WTC11 (cell line): Measurements from ENCODE around the gene ASIC1. TPM values are rescaled to one million over a fixed set of nuclear protein-coding genes. Genes with fewer than 3 reads are reported as not detected.

Experiments used
- ATAC-seq: fragments of 200-7000 bp; cut with Tn5 transposase; 2 replicates; pipeline ENCODE4 v1.10.0; 2021; ENCODE audit warnings: mild to moderate bottlenecking, moderate library complexity
- CTCF ChIA-PET: fragments of 300-600 bp; sonication (Branson Sonifier 250); formaldehyde crosslinking; loops from one replicate; lab custom pipeline; 2021; ENCODE audit warnings: antibody characterized with exemption; lab: Charles Lee
- POLR2A ChIA-PET: fragments of 350-600 bp; sonication (Branson Sonifier 250); formaldehyde crosslinking; loops from one replicate; lab custom pipeline; 2021; ENCODE audit warnings: antibody characterized with exemption; lab: Charles Lee
- DNase-seq: peaks from one replicate; pipeline ENCODE4 v3.0.0; 2021; ENCODE audit warnings: low spot score
- H3K27ac Mint-ChIP-seq: 2 replicates; pipeline ENCODE4 v1.8.0; 2021; ENCODE audit warnings: mixed read lengths
- H3K27me3 Mint-ChIP-seq: 2 replicates; pipeline ENCODE4 v1.8.0; 2021; ENCODE audit warnings: low read depth, mild to moderate bottlenecking, moderate library complexity, mixed read lengths
- H3K36me3 Mint-ChIP-seq: 2 replicates; pipeline ENCODE4 v1.8.0; 2021; ENCODE audit warnings: mixed read lengths
- H3K4me1 Mint-ChIP-seq: 2 replicates; pipeline ENCODE4 v1.8.0; 2022; ENCODE audit warnings: mixed read lengths
- H3K4me3 Mint-ChIP-seq: 2 replicates; pipeline ENCODE4 v1.8.0; 2021; ENCODE audit warnings: mild to moderate bottlenecking, moderate library complexity, mixed read lengths
- H3K9me3 Mint-ChIP-seq: 2 replicates; pipeline ENCODE4 v1.8.0; 2021; ENCODE audit warnings: mixed read lengths
- AR ChIP-seq: fragments of 250-450 bp; sonication (Bioruptor Pico); IDR thresholded peaks from 2 replicates; pipeline ENCODE4 v1.9.0; 2021; ENCODE audit warnings: mild to moderate bottlenecking
- ARID4B ChIP-seq: sonication (generic); formaldehyde crosslinking; IDR thresholded peaks from 2 replicates; pipeline ENCODE4 v1.8.0; 2023; ENCODE audit warnings: missing genetic modification reagents, mild to moderate bottlenecking, borderline replicate concordance
- CREB1 ChIP-seq: sonication (generic); formaldehyde crosslinking; IDR thresholded peaks from 2 replicates; pipeline ENCODE4 v1.8.0; 2023; ENCODE audit warnings: mild to moderate bottlenecking, missing genetic modification reagents
- CREM ChIP-seq: sonication (generic); formaldehyde crosslinking; IDR thresholded peaks from 2 replicates; pipeline ENCODE4 v1.8.1; 2022; ENCODE audit warnings: mild to moderate bottlenecking, missing genetic modification reagents, moderate library complexity
- E2F4 ChIP-seq: sonication (generic); formaldehyde crosslinking; IDR thresholded peaks from 2 replicates; pipeline ENCODE4 v1.8.1; 2022; ENCODE audit warnings: low read depth, mild to moderate bottlenecking, moderate library complexity, missing genetic modification reagents, borderline replicate concordance
- EMX1 ChIP-seq: fragments of 250-450 bp; sonication (Bioruptor Pico); IDR thresholded peaks from 2 replicates; pipeline ENCODE4 v1.8.0; 2021; ENCODE audit warnings: mild to moderate bottlenecking
- FOXK1 ChIP-seq: sonication (generic); formaldehyde crosslinking; IDR thresholded peaks from 2 replicates; pipeline ENCODE4 v1.8.0; 2022; ENCODE audit warnings: mild to moderate bottlenecking, moderate library complexity, missing genetic modification reagents
- GRHL2 ChIP-seq: fragments of 250-450 bp; sonication (Bioruptor Pico); IDR thresholded peaks from 2 replicates; pipeline ENCODE4 v1.8.0; 2022; ENCODE audit warnings: mild to moderate bottlenecking, moderate library complexity; ENCODE audit not compliant: insufficient replicate concordance, severe bottlenecking
- MXD4 ChIP-seq: fragments of 250-450 bp; sonication (Bioruptor Pico); IDR thresholded peaks from 2 replicates; pipeline ENCODE4 v1.8.0; 2021; ENCODE audit warnings: mild to moderate bottlenecking, moderate library complexity, borderline replicate concordance
- NR2C2 ChIP-seq: sonication (generic); formaldehyde crosslinking; IDR thresholded peaks from 2 replicates; pipeline ENCODE4 v1.8.0; 2022; ENCODE audit warnings: mild to moderate bottlenecking, missing genetic modification reagents
- PREB ChIP-seq: sonication (generic); formaldehyde crosslinking; IDR thresholded peaks from 2 replicates; pipeline ENCODE4 v1.8.1; 2022; ENCODE audit warnings: mild to moderate bottlenecking, missing genetic modification reagents, moderate library complexity, borderline replicate concordance
- PRRX2 ChIP-seq: fragments of 250-450 bp; sonication (Bioruptor Pico); IDR thresholded peaks from 2 replicates; pipeline ENCODE4 v1.8.0; 2021; ENCODE audit warnings: mild to moderate bottlenecking
- TEAD4 ChIP-seq: sonication (generic); formaldehyde crosslinking; IDR thresholded peaks from 2 replicates; pipeline ENCODE4 v1.8.0; 2022; ENCODE audit warnings: mild to moderate bottlenecking, missing genetic modification reagents
- ZMAT4 ChIP-seq: fragments of 250-450 bp; sonication (Bioruptor Pico); IDR thresholded peaks from 2 replicates; pipeline ENCODE4 v1.9.0; 2021; ENCODE audit warnings: mild to moderate bottlenecking
- total RNA-seq: library from RNA; stranded (reverse); gene quantifications from 3 replicates; pipeline ENCODE4 v1.2.3, GENCODE V29; 2021
- TF ChIP-seq, protein P1 (sequence below): sonication (generic); formaldehyde crosslinking; IDR thresholded peaks from 2 replicates; pipeline ENCODE4 v1.8.1; 2023; ENCODE audit warnings: mild to moderate bottlenecking, moderate library complexity, missing genetic modification reagents
- TF ChIP-seq, protein P2 (sequence below): sonication (generic); formaldehyde crosslinking; conservative IDR thresholded peaks from 2 replicates; pipeline ENCODE4 v1.8.1; 2023; ENCODE audit warnings: mild to moderate bottlenecking, low read depth, missing genetic modification reagents, moderate library complexity

The ASIC1 gene
- total RNA-seq, 1 experiment from 2014 or later = 4.9 TPM

DNA sequence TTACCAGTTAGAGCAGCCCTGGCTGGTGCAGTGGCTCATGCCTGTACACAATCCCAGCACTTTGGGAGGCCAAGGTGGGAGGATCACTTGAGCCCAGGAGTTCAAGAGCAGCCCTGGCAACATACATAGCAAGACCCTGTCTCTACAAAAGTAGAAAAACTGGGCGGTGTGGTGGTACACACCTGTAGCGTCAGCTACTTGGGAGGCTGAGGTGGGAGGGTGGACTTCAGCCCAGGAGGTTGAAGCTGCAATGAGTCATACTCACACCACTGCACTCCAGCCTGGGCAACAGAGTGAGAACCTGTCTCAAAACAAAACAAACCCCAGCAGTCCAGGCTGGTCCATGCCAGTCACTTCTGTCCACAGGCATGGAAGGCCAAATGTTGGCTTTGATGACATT is 62.0 kb downstream of the ASIC1 start:
- CTCF ChIA-PET = no interaction called here
- H3K27ac Mint-ChIP-seq = no peak overlapping the region

GRCh38 chr12:50120521-50120920 is 63.1 kb downstream of the ASIC1 start:
- ChIA-PET POLR2A (interaction anchor here (1.7 kb wide), 1 partner anchor 9 kb away, joined by 4 read pairs; the partner anchor contains the start of gene COX14), CTCF (interaction anchor here (0.7 to 2.3 kb wide), 2 partner anchors 9 to 194 kb away, joined by 3 to 22 read pairs; partner anchors contain the start of gene COX14)

More for the DNA sequence above, 62.0 kb downstream of the ASIC1 start:
- no peaks in the 10 kb centered on the region; the same call in 1 of the 2 replicates for H3K4me1 Mint-ChIP-seq
- H3K9me3 Mint-ChIP-seq = no peaks in the 10 kb centered on the region
- POLR2A ChIA-PET = no interaction called here
- H3K4me3 Mint-ChIP-seq = no peak overlapping the region
- H3K36me3 Mint-ChIP-seq = no peaks in the 10 kb centered on the region
- H3K27me3 Mint-ChIP-seq = no peaks in the 10 kb centered on the region
- ATAC-seq (no peak), DNase-seq (no peak)
- TF ChIP-seq PRRX2 (CRISPR knock-in tag) (no peak), PREB (CRISPR knock-in tag) (no peak), EMX1 (CRISPR knock-in tag) (no peak), MXD4 (CRISPR knock-in tag) (no peak), TEAD4 (no peak), ARID4B (CRISPR knock-in tag) (no peak)

More at GRCh38 chr12:50120521-50120920, 63.1 kb downstream of the ASIC1 start:
- H3K27me3 Mint-ChIP-seq = no peaks in the 10 kb centered on the region
- DNase-seq = no peak
- H3K4me1 Mint-ChIP-seq = no peaks in the 10 kb centered on the region
- ATAC-seq = no peak
- no peak for TF ChIP-seq FOXK1 (CRISPR knock-in tag)
- TF ChIP-seq NR2C2 = no peak
- TF ChIP-seq, protein P1, sequence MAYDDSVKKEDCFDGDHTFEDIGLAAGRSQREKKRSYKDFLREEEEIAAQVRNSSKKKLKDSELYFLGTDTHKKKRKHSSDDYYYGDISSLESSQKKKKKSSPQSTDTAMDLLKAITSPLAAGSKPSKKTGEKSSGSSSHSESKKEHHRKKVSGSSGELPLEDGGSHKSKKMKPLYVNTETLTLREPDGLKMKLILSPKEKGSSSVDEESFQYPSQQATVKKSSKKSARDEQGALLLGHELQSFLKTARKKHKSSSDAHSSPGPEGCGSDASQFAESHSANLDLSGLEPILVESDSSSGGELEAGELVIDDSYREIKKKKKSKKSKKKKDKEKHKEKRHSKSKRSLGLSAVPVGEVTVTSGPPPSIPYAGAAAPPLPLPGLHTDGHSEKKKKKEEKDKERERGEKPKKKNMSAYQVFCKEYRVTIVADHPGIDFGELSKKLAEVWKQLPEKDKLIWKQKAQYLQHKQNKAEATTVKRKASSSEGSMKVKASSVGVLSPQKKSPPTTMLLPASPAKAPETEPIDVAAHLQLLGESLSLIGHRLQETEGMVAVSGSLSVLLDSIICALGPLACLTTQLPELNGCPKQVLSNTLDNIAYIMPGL = no peak
- TF ChIP-seq CREB1 = no peak
- no peak for TF ChIP-seq GRHL2 (CRISPR knock-in tag)
- no peak for TF ChIP-seq AR (CRISPR knock-in tag)
- no peak for TF ChIP-seq E2F4 (CRISPR knock-in tag)
- TF ChIP-seq ZMAT4 (CRISPR knock-in tag) = no peak
- TF ChIP-seq, protein P2, sequence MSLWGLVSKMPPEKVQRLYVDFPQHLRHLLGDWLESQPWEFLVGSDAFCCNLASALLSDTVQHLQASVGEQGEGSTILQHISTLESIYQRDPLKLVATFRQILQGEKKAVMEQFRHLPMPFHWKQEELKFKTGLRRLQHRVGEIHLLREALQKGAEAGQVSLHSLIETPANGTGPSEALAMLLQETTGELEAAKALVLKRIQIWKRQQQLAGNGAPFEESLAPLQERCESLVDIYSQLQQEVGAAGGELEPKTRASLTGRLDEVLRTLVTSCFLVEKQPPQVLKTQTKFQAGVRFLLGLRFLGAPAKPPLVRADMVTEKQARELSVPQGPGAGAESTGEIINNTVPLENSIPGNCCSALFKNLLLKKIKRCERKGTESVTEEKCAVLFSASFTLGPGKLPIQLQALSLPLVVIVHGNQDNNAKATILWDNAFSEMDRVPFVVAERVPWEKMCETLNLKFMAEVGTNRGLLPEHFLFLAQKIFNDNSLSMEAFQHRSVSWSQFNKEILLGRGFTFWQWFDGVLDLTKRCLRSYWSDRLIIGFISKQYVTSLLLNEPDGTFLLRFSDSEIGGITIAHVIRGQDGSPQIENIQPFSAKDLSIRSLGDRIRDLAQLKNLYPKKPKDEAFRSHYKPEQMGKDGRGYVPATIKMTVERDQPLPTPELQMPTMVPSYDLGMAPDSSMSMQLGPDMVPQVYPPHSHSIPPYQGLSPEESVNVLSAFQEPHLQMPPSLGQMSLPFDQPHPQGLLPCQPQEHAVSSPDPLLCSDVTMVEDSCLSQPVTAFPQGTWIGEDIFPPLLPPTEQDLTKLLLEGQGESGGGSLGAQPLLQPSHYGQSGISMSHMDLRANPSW (CRISPR knock-in tag) = no peak
- no peak for TF ChIP-seq CREM (CRISPR knock-in tag)
- no peaks in the 10 kb centered on the region for H3K36me3 Mint-ChIP-seq
- no peak overlapping the region for H3K4me3 Mint-ChIP-seq
- 0 out of 2 replicates have a peak overlapping the region, but pooled peaks have one; percentile 4 for H3K27ac Mint-ChIP-seq
- no peaks in the 10 kb centered on the region for H3K9me3 Mint-ChIP-seq
